ENCODE data around the gene KCNA5. TPM values are rescaled to one million over a fixed set of nuclear protein-coding genes. Genes with fewer than 3 reads are reported as not detected.

The KCNA5 gene
- total and polyA plus RNA-seq, 2 donors (not counting 1 experiment from before 2014, with no cell fraction given): 0.20 to 0.72 TPM

- no peak overlapping the region for H3K4me3 Mint-ChIP-seq
- CTCF ChIA-PET: no interaction called here
- H3K27ac ChIP-seq (ENCODE audit: low read length in 2 of 2): no peak overlapping the region
Observed at GRCh38 chr12:5038781-5039311, 4.8 kb upstream of the KCNA5 start.

GRCh38 chr12:5039815-5040214, 3.9 kb upstream of the KCNA5 start:
- peaks cover 31 to 35% of the 10 kb centered on the region in 2 donors for H3K4me1 ChIP-seq (ENCODE audit: control insufficient read depth in 2 of 2, insufficient read depth in 2 of 2, low read length in 2 of 2)
- H3K9ac ChIP-seq (ENCODE audit: low read length): no peak overlapping the region
- no peak overlapping the region for H3K4me3 ChIP-seq (ENCODE audit: control extremely low read depth in 1 of 5, extremely low read depth in 1 of 5, insufficient read depth in 1 of 5, low read depth in 2 of 5, low read length in 4 of 5)
- no peak overlapping the region for H3K27ac Mint-ChIP-seq
- H3K9me3 Mint-ChIP-seq (ENCODE audit: insufficient read depth): no peaks in the 10 kb centered on the region
- H3K27ac ChIP-seq (ENCODE audit: low read length in 2 of 2): no peak overlapping the region
- no peaks in the 10 kb centered on the region for H3K79me2 ChIP-seq (ENCODE audit: control insufficient read depth, insufficient read depth, low read length)
- H3K36me3 ChIP-seq (replicated peaks in 1 of 2; ENCODE audit: control extremely low read depth in 1 of 2, control insufficient read depth in 1 of 2, extremely low read depth in 1 of 2, insufficient read depth in 2 of 2, low read length in 1 of 2): no peaks in the 10 kb centered on the region
- TF ChIP-seq EZH2 (IDR thresholded peaks at IDR 0.05; ENCODE audit: borderline replicate concordance, insufficient read depth, low read depth, low read length, poor library complexity, severe bottlenecking) (no peak), CTCF (IDR thresholded peaks at IDR 0.05) (no peak)
- H4K20me1 ChIP-seq (ENCODE audit: control insufficient read depth, insufficient read depth, low read length, poor library complexity, severe bottlenecking): no peaks in the 10 kb centered on the region
- intact Hi-C loops (cut with micrococcal nuclease): no loop called here
- POLR2A ChIA-PET: no interaction called here
- 90% methylated on average over 3 of the region's 3 CpGs for WGBS (ENCODE audit: insufficient coverage)
- peaks cover 0 to 10% (median 0%) of the 10 kb centered on the region in 3 donors for H3K9me3 ChIP-seq (ENCODE audit: control extremely low read depth in 1 of 3, control insufficient read depth in 2 of 3, insufficient read depth in 1 of 3, low read length in 2 of 3)
- ATAC-seq (ENCODE audit: low read depth): no peak
- no peak overlapping the region for H3K4me3 Mint-ChIP-seq
- H3K4me1 Mint-ChIP-seq: peaks cover 21% of the 10 kb centered on the region
- DNase-seq: no peak
- H3K27me3 ChIP-seq (replicated peaks in 1 of 4; ENCODE audit: control extremely low read depth in 1 of 4, control insufficient read depth in 3 of 4, insufficient read depth in 4 of 4, low read length in 3 of 4): peaks cover 0 to 24% (median 6%) of the 10 kb centered on the region in 4 experiments
- CTCF ChIA-PET: interaction anchor here (1.4 kb wide), 1 partner anchor 18 kb away, joined by 4 read pairs; no protein-coding TSS in a partner anchor
- no peak overlapping the region for H3K4me2 ChIP-seq (replicated peaks; ENCODE audit: low read depth, low read length, poor library complexity, severe bottlenecking)
- peaks cover 47% of the 10 kb centered on the region for H3K27me3 Mint-ChIP-seq
- no peak overlapping the region for H2AFZ ChIP-seq (ENCODE audit: insufficient read depth, low read depth, low read length, poor library complexity, severe bottlenecking)

More at GRCh38 chr12:5038781-5039311, 4.8 kb upstream of the KCNA5 start:
- peaks cover 47% of the 10 kb centered on the region for H3K27me3 Mint-ChIP-seq
- Histone ChIP-seq H3K4me3 (ENCODE audit: control extremely low read depth in 1 of 5, extremely low read depth in 1 of 5, insufficient read depth in 1 of 5, low read depth in 2 of 5, low read length in 4 of 5) (no peak overlapping the region), H3K4me2 (replicated peaks; ENCODE audit: low read depth, low read length, poor library complexity, severe bottlenecking) (no peak overlapping the region), H3K4me1 (ENCODE audit: control insufficient read depth in 2 of 2, insufficient read depth in 2 of 2, low read length in 2 of 2) (peaks cover 21 to 26% of the 10 kb centered on the region in 2 donors), H2AFZ (ENCODE audit: insufficient read depth, low read depth, low read length, poor library complexity, severe bottlenecking) (no peak overlapping the region), H3K27me3 (replicated peaks in 1 of 4; ENCODE audit: control extremely low read depth in 1 of 4, control insufficient read depth in 3 of 4, insufficient read depth in 4 of 4, low read length in 3 of 4) (peaks cover 0 to 14% (median 2%) of the 10 kb centered on the region in 4 experiments), H4K20me1 (ENCODE audit: control insufficient read depth, insufficient read depth, low read length, poor library complexity, severe bottlenecking) (no peaks in the 10 kb centered on the region), H3K36me3 (replicated peaks in 1 of 2; ENCODE audit: control extremely low read depth in 1 of 2, control insufficient read depth in 1 of 2, extremely low read depth in 1 of 2, insufficient read depth in 2 of 2, low read length in 1 of 2) (no peaks in the 10 kb centered on the region), H3K9me3 (ENCODE audit: control extremely low read depth in 1 of 3, control insufficient read depth in 2 of 3, insufficient read depth in 1 of 3, low read length in 2 of 3) (peaks cover 0 to 3% (median 0%) of the 10 kb centered on the region in 3 donors), H3K9ac (ENCODE audit: low read length) (no peak overlapping the region), H3K79me2 (ENCODE audit: control insufficient read depth, insufficient read depth, low read length) (no peaks in the 10 kb centered on the region)
- POLR2A ChIA-PET: no interaction called here
- ATAC-seq (ENCODE audit: low read depth) (no peak), DNase-seq (no peak)
- whole genome bisulfite sequencing (ENCODE audit: insufficient coverage): 23% methylated on average over 4 of the region's 4 CpGs
- intact Hi-C loops (cut with micrococcal nuclease): no loop called here
- peaks cover 18% of the 10 kb centered on the region for H3K4me1 Mint-ChIP-seq
- TF ChIP-seq EZH2 (IDR thresholded peaks at IDR 0.05; ENCODE audit: borderline replicate concordance, insufficient read depth, low read depth, low read length, poor library complexity, severe bottlenecking): no peak
- no peak for TF ChIP-seq CTCF (IDR thresholded peaks at IDR 0.05)
- H3K9me3 Mint-ChIP-seq (ENCODE audit: insufficient read depth): no peaks in the 10 kb centered on the region
- H3K27ac Mint-ChIP-seq: no peak overlapping the region

Measured in B cell (primary cell).